ENCODE data around the gene NUFIP2. TPM values are rescaled to one million over a fixed set of nuclear protein-coding genes. Genes with fewer than 3 reads are reported as not detected.
"Not testable (repeated sequence)": the region's sequence is repeated elsewhere in the genome, so short reads cannot be mapped to it uniquely, and the experiment has no call there.

Gene NUFIP2
- polyA plus RNA-seq, 1 donor from 2014 or later: 14.4 TPM

DNA sequence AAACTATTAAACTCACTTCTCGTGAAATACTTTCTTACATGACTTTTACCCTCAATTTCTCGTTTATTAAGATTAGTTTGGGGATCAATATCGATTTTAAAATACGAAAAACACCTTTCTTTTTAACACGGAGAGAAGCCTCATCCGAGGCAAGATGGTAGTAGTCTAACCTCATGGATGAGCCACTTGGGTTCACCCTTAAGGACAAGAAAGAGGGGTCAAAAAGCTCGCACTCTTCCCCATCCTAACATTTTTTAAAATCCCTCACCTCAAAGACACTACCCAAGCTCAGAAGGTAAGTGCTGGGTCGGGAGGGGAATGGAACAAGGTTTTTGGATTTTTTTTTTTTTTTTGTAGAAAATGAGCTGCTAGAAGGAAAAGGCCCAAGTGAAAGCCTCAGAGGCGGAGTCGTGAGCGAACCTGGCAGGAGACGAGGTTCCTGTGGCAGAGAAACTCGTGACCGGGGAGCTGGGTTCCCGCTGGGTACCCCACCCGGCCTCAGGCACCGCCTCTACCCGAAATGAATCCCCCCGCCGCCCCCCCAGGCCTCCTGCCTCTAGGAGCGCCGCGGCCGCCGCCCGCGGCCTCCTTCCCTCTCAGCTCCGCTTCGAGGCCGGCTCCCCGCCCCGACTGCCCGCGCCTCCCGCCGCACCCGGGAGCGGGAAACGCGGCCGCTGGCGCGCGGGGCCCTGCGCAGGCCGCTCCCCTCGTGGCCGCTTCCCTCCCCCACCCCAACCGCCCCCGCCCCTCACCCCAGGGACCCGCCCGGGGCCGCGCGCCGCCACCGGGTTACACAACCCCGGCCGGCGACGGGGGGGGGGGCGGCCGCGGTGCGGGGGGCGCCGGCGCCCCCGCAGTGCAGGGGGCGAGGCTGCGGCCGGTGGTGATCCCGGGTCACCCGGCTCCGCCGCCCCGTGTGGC lies 1.6 kb downstream of the NUFIP2 start:
- Mint-ChIP-seq H3K4me3 (peak overlapping the region; percentile 95 to 100 (median 100)), H3K27ac (peak overlapping the region; percentile 94 to 99 (median 98)), H3K27me3 (no peaks in the 10 kb centered on the region), H3K4me1 (peaks cover 23 to 39% (median 37%) of the 10 kb centered on the region in 3 donors), H3K9me3 (peaks cover 0 to 2% (median 0%) of the 10 kb centered on the region in 3 donors), H3K36me3 (no peaks in the 10 kb centered on the region)

DNA sequence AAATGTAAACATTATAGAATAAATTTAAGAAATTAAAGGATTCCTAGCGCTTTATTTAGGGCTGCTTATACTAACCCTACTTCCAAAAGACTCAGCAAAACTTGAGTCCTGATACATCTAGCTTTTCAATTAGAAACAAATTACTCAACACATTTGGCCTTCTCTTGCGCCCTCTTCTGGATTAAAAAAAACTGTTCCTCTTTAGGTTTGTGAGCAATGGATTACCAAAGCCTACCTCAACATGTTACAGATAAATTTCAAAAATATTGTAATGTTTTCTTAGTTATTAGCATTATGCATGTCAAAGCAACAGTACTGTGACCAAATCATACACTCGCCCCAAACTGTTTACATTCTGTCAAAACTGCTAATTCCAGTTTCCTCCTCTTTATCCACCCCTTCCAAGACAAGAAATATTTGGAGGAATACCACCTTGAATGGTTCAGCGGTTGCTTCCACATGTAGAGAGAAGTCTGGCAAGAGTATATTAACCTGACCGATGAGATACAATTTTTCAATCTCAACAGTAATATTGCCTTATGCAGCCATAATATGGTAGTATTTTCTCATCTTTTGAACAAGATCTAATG lies 2.7 kb downstream of the NUFIP2 start:
- Mint-ChIP-seq H3K27ac (peak overlapping the region; percentile 51 to 95 (median 94)), H3K36me3 (peaks cover 1% of the 10 kb centered on the region), H3K9me3 (peaks cover 0 to 2% (median 0%) of the 10 kb centered on the region in 3 donors), H3K27me3 (no peaks in the 10 kb centered on the region), H3K4me3 (peak overlapping the region; percentile 88 to 95 (median 94)), H3K4me1 (peaks cover 24 to 50% (median 46%) of the 10 kb centered on the region in 3 donors)

DNA sequence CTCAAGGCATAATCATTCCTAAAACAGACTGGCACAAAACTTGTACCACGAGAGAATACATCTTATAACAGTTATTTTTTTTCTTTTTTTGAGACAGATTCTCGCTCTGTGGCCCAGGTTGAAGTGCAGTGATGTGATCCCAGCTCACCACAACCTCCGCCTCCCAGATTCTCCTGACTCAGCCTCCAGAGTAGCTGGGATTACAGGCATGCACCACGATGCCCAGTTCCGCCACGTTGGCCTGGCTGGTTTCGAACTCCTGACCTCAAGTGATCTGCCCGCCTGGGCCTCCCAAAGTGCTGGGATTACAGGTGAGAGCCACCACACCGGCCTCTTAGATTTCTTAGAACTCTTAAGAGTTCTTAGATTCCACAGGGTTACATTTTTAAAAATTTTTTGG lies 4.1 kb downstream of the NUFIP2 start:
- peak overlapping the region in 2 of 4 donors; percentile 57 to 60 for H3K4me3 Mint-ChIP-seq
- peaks cover 0 to 2% (median 0%) of the 10 kb centered on the region in 3 donors for H3K9me3 Mint-ChIP-seq
- no peaks in the 10 kb centered on the region for H3K27me3 Mint-ChIP-seq
- peaks cover 4% of the 10 kb centered on the region for H3K36me3 Mint-ChIP-seq
- peak overlapping the region in 2 of 3 donors; percentile 46 to 52 for H3K27ac Mint-ChIP-seq
- peaks cover 21 to 50% (median 48%) of the 10 kb centered on the region in 3 donors for H3K4me1 Mint-ChIP-seq

DNA sequence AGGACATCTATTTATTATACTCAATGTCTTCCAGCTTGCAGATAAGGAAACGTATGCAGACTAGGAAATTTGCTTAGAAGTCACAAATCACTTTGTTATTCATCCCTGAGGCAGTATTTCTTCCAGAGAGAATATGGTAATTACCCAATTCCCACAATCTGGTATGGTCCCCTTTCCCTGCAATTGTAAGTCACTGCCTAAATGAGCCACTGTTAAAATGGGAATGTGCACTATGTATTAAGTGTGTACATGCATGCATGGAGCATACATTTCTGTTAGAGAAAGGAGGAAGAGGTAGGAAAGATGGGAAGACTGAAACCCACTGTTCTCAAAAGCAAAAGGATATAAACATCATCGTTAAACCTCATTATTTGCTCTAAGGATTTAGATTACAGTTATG lies 10.0 kb downstream of the NUFIP2 start:
- peaks cover 12% of the 10 kb centered on the region for H3K36me3 Mint-ChIP-seq
- H3K27me3 Mint-ChIP-seq: no peaks in the 10 kb centered on the region
- H3K27ac Mint-ChIP-seq: peak overlapping the region in 2 of 3 donors; percentile 12 to 60
- H3K4me3 Mint-ChIP-seq: peak overlapping the region in 2 of 4 donors; percentile 1 to 9
- H3K4me1 Mint-ChIP-seq: peaks cover 26 to 46% (median 45%) of the 10 kb centered on the region in 3 donors
- H3K9me3 Mint-ChIP-seq: peaks cover 0 to 5% (median 0%) of the 10 kb centered on the region in 3 donors

DNA sequence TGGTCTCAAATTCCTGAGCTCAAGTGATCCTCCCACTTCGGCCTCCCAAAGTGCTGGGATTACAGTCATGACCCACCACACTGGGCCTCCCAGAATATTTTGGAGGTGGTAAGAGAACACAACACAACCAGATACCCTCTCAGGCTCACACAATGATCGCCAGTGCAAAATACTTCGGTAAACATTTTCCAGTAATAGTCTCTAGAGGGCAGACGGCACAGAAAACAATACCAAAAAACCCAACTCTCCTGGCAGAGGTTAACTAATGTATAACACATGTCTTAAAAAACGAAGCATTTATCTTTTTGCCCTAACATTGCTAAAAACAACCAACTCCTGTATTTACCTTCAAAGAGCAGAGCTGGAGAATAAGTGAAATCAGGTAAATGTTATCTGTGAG lies 10.5 kb downstream of the NUFIP2 start:
- H3K4me1 Mint-ChIP-seq: peaks cover 22 to 45% (median 40%) of the 10 kb centered on the region in 3 donors
- H3K27ac Mint-ChIP-seq: peak overlapping the region in 2 of 3 donors; percentile 12 to 60
- H3K4me3 Mint-ChIP-seq: peak overlapping the region; percentile 1 to 74 (median 22)
- peaks cover 14% of the 10 kb centered on the region for H3K36me3 Mint-ChIP-seq
- peaks cover 0 to 8% (median 0%) of the 10 kb centered on the region in 3 donors for H3K9me3 Mint-ChIP-seq
- H3K27me3 Mint-ChIP-seq: no peaks in the 10 kb centered on the region

DNA sequence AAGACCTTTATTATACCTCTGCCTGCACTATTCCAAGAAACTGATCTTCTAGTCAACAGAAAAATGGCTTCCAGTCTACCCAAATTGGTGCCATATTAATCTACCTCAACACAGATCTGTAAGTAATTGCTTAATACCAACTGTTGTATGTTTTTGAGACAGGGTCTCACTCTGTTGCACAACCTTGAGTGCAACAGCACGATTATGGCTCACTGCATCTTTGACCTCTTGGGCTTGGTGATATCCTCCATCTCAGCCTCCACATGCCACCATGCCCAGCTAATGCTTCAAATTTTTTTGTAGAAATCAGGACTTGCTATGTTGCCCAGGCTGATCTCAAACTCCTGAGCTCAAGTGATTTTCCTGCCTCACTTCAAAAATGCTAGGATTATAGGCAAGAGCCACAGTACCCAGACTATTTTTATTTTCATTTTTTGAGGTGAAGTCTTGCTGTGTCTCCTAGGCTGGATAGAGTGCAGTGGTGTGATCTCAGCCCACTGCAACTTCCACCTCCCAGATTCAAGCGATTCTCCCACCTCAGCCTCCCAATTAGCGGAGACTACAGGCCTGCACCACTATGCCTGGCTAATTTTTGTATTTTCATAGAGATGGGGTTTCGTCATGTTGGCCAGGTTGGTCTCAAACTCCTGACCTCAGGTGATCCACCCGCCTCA lies 14.4 kb downstream of the NUFIP2 start:
- Mint-ChIP-seq H3K27me3 (no peaks in the 10 kb centered on the region), H3K4me1 (peaks cover 39 to 48% (median 41%) of the 10 kb centered on the region in 3 donors), H3K27ac (no peak overlapping the region), H3K9me3 (peaks cover 0 to 9% (median 2%) of the 10 kb centered on the region in 3 donors), H3K4me3 (peak overlapping the region in 2 of 4 donors; percentile 60 to 74), H3K36me3 (peaks cover 19% of the 10 kb centered on the region)

DNA sequence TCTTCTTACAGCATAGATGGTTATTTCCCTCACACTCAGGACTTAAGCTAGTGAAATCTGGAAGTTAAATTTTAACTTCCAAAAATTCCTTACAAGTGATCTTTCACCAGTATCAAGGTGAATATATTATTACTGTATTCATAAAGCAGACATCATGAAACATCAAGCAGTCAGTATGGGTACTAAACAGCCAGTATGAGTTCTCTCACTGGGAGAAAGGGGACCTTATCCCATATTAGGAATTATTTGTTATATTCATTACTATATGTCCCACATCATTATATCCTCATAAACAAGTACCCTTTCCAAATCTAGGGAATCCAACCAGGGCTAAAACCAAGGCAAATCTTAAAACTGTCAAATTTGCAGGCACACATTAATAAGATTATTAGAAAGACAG lies 15.3 kb downstream of the NUFIP2 start:
- Mint-ChIP-seq H3K27ac (no peak overlapping the region), H3K9me3 (peaks cover 0 to 9% (median 2%) of the 10 kb centered on the region in 3 donors), H3K4me1 (peaks cover 39 to 47% (median 41%) of the 10 kb centered on the region in 3 donors), H3K36me3 (peaks cover 19% of the 10 kb centered on the region), H3K4me3 (peak overlapping the region in 1 of 4 donors; percentile 57), H3K27me3 (no peaks in the 10 kb centered on the region)

DNA sequence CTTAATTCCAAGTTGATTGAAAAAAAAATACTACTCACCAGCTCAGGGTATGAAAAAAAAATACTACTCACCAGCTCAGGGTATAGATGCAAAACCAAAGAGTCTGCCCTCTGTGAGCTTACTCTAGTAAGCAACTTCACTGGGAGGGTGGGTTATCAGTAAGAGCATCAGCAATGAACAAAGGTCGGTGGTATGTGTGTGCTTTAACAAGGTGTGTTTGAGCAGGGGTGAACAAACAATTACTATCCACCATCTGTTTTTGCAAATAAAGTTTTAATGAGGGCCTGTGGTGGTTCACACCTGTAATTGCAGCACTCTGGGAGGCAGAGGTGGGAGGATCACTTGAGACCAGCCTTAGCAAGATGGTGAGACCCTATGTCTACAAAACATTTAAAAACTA lies 20.0 kb downstream of the NUFIP2 start:
- Mint-ChIP-seq H3K4me1 (peaks cover 27 to 37% (median 32%) of the 10 kb centered on the region in 3 donors), H3K27me3 (no peaks in the 10 kb centered on the region), H3K9me3 (peaks cover 0 to 4% (median 2%) of the 10 kb centered on the region in 3 donors), H3K4me3 (no peak overlapping the region), H3K27ac (peak overlapping the region in 2 of 3 donors; percentile 1 to 46), H3K36me3 (peaks cover 14% of the 10 kb centered on the region)

DNA sequence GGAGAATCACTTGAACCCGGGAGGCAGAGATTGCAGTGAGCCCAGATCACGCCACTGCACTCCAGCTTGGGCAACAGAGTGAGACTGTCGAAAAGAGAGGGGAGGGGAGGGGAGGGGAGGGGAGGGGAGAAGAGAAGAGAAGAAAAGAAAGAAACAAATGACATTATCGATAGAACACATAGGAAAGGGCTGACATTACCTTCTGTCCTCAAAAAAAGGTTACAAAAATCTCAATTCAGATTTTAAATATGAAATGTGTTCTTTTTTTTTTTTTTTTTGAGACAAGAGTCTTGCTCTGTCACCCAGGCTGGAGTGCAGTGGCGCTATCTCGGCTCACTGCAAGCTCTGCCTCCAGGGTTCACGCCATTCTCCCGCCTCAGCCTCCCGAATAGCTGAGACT lies 22.0 kb downstream of the NUFIP2 start:
- peaks cover 21 to 24% (median 23%) of the 10 kb centered on the region in 3 donors for H3K4me1 Mint-ChIP-seq
- H3K27me3 Mint-ChIP-seq, H3K27ac Mint-ChIP-seq, H3K36me3 Mint-ChIP-seq, H3K9me3 Mint-ChIP-seq: not testable (repeated sequence)
- H3K4me3 Mint-ChIP-seq: peak overlapping the region in 1 of 4 donors; percentile 39

DNA sequence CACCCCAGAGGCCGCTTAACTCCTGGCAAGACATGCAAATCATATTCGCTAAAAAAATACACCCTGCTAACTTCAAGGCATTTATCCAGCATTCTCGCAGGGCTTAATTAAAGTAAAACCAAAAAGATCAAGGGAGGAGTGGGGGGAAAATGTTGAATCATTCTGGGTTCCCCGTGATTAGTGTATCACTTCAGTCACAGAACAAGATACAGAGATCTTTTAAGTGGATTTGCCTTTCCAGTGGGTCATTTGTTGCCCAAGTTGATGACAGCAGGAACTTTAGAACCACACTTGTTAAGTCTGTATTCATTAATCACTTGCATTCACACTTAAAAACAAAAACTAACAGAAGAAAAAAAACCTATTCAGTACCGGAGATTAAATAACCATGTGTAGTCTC lies 30.0 kb downstream of the NUFIP2 start:
- Mint-ChIP-seq H3K27ac (no peak overlapping the region), H3K4me3 (no peak overlapping the region), H3K9me3 (no peaks in the 10 kb centered on the region), H3K4me1 (peaks cover 0 to 2% (median 0%) of the 10 kb centered on the region in 3 donors), H3K27me3 (no peaks in the 10 kb centered on the region), H3K36me3 (no peaks in the 10 kb centered on the region)

DNA sequence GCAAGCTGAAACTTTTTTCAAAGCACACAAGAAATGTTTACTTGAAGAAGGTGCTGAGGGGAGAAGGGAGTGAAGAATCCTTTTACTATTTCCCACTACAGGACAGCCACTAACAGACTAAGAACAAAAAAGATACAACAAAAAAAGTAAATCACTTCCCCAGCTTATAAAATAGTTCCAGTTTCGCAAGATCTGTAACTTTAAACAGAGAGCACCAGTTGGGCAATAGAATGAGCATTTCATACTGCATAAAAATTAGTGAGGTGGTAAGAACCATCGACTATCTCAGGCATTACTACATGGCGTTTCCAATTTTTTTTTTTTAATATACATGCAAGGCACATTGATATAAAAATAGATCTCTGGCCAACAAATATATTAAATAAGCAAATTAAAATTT lies 36.2 kb downstream of the NUFIP2 start:
- H3K36me3 Mint-ChIP-seq: no peaks in the 10 kb centered on the region
- H3K9me3 Mint-ChIP-seq: no peaks in the 10 kb centered on the region
- H3K27me3 Mint-ChIP-seq: no peaks in the 10 kb centered on the region
- H3K4me1 Mint-ChIP-seq: peaks cover 1 to 19% (median 5%) of the 10 kb centered on the region in 3 donors
- no peak overlapping the region for H3K27ac Mint-ChIP-seq
- no peak overlapping the region for H3K4me3 Mint-ChIP-seq

DNA sequence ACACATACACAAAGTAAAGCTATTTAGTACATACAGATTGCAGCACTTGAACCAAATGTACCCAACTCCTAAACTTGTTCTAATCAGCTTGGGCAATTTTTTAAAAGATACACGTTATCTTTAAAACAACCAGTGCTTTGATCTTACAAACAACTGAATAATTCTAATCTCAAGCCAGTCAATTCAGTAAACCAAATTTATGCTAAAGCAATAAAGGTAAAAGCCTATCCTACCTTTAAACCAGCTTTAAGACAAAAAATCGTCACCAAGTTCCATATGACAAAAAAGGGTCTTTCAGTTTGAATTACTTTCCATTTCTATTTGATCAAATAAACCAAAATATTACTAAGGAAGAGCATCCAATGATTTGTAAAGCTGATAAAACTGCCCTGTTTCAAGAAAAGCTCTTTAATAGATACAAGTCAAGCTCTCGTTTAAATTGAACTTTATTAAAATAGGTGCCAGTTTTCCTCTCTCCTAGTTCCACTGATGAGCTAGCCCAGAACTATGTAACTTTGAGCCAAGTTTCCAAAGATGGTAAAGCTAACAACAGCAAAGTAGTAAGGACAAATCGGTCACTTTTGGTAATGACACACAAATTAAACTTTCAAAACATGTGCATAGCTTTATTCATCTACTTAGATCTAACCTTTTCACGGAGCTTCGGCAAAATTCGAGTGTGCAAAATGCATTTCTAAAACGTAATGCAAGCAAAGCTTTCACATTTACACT lies 37.0 kb downstream of the NUFIP2 start:
- Mint-ChIP-seq H3K27ac (peak overlapping the region in 1 of 3 donors; percentile 36), H3K4me1 (peaks cover 5 to 27% (median 8%) of the 10 kb centered on the region in 3 donors), H3K27me3 (no peaks in the 10 kb centered on the region), H3K9me3 (no peaks in the 10 kb centered on the region), H3K4me3 (no peak overlapping the region), H3K36me3 (no peaks in the 10 kb centered on the region)

DNA sequence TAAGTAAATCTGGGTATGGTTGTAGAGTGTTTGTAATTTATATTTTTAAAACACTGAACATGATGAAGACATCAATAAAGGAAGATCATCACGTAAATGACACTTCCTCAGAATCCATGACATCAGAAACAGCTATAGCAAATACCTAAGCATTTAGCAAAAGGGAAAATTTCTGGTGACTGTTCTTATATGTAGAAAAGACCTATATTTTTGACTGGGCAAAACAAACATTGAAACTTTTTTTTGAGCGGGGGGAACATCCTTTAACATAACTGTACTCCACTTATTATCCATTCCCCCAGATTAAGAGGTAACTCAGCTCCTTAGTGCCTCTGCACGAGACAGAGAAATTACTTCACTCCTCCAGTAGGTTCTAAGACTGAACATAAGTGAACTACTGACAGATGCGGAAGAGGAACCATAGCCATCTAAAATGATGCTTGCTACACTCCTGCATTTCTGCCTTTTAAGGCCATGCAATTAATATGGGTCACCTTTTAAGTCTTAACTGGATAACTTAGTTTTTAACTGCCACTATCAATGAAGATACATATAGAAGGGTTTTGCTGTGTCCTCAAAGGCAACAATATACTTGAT lies 37.9 kb downstream of the NUFIP2 start:
- no peaks in the 10 kb centered on the region for H3K27me3 Mint-ChIP-seq
- H3K9me3 Mint-ChIP-seq: no peaks in the 10 kb centered on the region
- H3K4me1 Mint-ChIP-seq: peaks cover 10 to 27% (median 10%) of the 10 kb centered on the region in 3 donors
- no peak overlapping the region for H3K4me3 Mint-ChIP-seq
- no peaks in the 10 kb centered on the region for H3K36me3 Mint-ChIP-seq
- no peak overlapping the region for H3K27ac Mint-ChIP-seq

DNA sequence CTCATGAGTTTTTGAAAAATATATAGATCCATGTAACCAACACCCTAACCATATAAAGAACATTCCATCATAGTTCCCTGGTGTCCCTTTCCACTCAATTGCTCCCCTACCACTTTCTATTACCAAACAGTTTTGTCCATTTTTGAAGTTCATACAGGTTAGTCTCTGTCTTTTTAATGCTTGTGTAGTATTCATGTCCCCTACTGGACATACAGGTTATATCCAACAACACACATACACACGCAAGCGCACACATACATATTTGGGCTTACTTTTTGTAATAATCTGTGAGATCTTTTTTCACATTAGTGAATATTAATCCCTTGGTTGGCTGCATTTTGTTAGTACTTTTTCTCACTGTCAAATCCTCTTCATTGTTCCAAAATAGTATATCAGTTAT lies 40.9 kb downstream of the NUFIP2 start:
- Mint-ChIP-seq H3K4me1 (peaks cover 10 to 28% (median 11%) of the 10 kb centered on the region in 3 donors), H3K27me3 (no peaks in the 10 kb centered on the region), H3K9me3 (no peaks in the 10 kb centered on the region), H3K36me3 (no peaks in the 10 kb centered on the region), H3K27ac (no peak overlapping the region), H3K4me3 (no peak overlapping the region)
